ENCODE results near the gene PDE4B.

The PDE4B gene

GRCh38 chr1:66281808-66282207 lies 489.1 kb downstream of the PDE4B start:
- no peak for DNase-seq

GRCh38 chr1:66282343-66282852 lies 489.7 kb downstream of the PDE4B start:
- DNase-seq, result no peak

DNA sequence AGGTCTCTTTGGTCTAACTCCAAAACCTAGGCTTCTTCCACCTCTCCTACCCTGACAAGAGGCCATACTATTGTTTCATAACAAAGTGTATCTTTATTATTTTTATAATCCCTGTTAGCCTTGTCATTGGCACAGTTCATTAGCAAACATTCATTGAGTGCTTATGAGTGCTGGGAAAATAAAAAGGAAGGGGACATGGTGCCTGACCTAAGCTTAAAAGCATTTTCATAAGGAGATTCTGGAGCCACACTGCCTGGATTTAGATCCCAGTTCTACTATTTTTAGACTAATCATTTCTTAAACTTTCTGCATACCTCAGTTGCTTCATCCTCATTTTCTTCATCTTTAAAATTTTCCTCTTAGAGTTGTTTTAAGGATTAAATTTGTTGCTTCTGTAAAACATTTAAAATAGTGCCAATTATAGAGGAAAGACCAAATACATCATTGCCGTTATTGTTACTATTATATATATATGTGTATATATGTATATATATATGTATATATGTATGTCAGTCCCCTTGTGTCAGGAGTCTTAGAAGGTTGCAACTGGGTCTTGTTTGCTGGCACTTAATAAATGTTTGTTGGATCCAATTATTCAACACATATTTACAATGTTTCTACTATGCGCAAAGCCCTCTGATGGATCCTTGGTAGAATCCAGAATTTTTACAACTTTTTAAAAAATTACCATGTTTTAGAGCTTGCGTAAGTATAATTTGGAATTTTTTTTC lies 490.4 kb downstream of the PDE4B start:
- DNase-seq, result no peak

GRCh38 chr1:66283622-66284041 lies 490.9 kb downstream of the PDE4B start:
- DNase-seq, result no peak

DNA sequence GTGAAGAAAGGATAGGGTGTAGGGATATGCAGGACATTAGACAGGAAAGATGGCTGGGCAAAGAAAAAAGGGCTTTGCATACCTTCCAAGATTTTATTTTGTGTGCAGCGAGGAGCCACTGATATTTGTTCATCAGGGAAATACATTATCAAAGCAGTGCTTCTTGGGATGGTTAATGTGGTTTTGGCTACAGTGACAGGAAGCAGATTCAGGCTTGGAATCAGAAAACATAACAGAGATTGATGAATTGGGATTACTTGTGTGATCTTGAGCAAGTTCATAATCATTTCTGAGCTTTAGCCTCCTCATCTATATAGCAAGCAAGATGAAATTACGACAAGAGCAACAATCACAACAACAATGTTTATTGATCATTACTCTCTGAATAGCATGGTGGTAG lies 492.1 kb downstream of the PDE4B start:
- no peak for DNase-seq

DNA sequence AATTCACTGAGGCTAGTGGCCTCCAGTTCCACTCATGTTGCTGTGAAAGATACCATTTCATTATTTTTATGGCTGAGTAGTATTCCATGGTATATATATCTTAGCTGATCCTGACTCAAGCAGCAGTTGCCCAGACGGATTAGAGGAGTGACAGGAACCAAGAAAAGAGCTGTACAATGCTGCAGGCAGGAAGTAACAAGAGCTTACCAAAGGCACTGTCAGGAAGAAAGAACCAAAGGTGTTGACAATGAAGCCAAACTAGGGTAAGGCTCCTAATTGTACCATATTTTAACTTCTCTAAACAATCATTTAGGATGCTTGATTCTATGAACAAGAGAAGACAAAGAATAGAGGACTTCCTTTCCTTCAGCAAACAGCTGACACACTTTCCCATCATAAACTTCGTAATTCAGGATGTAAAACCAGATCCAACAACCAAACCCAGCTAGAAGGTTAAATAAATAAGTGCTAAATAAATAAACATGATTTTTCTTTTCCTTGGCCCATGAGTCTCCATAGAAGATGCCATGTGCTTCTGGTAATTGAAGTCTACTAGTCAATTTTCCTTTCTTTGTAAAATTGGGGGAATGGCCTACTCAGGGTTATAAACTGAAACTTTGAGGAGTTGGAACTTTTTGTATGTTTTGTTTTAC lies 493.0 kb downstream of the PDE4B start:
- no peak for DNase-seq

GRCh38 chr1:66286307-66286706 lies 493.6 kb downstream of the PDE4B start:
- no peak for DNase-seq

DNA sequence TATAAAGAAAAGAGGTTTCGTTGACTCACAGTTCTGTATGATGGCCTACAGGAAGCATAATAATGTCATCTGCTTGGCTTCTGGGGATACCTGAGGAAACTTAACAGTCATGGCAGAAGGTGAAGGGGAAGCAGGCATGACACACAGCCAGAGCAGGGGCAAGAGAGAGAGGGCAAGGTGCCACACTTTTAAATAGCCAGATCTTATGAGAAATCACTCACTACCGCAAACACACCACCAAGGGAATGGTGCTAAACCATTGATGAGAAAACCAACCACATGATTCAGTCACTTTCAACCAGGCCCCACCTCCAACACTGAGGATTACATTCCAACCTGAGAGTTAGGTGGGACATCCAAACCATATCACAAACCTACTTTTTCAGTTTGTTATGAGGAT lies 495.4 kb downstream of the PDE4B start:
- no peak for DNase-seq

- no peak for DNase-seq
These were observed 498.3 kb downstream of the PDE4B start for GRCh38 chr1:66290761-66291530.

DNA sequence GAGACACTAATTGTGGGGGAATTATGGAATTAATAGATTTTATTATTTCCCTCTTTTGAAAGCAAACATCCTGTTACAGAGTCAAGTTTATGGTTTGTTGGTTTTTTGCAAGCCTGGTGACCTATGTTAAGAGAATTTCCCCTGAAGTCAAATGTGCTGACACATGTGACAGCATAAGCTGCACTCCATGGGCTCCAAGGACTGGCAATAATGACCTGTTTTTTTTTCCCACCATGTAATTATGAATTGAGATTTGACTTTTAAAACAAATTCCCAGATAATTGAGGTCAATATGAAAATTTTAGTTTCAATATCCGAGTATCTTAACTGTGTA lies 498.8 kb downstream of the PDE4B start:
- DNase-seq, result no peak

GRCh38 chr1:66292305-66292704 lies 499.6 kb downstream of the PDE4B start:
- no peak for DNase-seq

DNA sequence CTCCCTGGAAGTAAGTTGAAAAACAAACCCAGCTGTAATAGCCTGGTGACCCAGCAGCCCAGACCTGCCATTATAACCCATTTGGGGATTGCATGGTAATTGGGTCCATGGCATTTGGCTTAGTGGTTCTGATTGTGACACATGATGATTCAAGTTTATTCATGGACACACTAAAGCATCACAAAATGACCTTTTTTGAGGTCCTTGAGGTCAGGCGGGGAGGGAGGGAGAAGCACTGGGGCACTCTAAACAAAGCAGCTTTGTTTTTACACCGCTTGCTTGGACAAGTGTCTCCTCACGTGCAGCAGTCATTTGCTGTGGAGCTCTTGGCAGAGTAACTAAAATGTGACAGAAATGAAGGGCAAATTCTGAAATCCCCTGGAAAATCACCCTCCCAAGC lies 500.2 kb downstream of the PDE4B start:
- DNase-seq, result peak in 36 of 58 donors; percentile 2 to 77 (median 30)

- DNase-seq, result no peak
These were observed 502.1 kb downstream of the PDE4B start for GRCh38 chr1:66294707-66295370.

- no peak for DNase-seq
These were observed 503.1 kb downstream of the PDE4B start for GRCh38 chr1:66295803-66296202.

DNA sequence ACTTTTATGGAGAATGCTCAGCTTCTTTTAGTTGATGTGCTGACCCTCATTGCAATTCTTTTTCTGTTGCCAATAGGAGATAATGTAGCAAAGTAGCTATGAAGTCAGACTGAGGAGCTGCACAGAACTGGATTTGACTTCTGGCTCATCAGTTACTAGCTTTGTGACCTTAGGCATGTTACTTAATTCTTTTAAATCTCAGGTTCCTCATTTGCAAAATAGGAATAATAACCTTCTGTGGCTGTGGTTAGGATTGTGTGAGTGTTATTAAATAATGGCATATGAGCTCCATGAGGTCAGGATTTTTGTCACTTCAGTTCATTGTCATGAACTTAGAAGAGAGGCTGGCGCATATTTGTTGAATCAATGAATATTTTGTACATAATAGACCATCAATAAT lies 503.7 kb downstream of the PDE4B start:
- DNase-seq, result no peak

GRCh38 chr1:66296951-66297350 lies 504.3 kb downstream of the PDE4B start:
- DNase-seq, result no peak

DNA sequence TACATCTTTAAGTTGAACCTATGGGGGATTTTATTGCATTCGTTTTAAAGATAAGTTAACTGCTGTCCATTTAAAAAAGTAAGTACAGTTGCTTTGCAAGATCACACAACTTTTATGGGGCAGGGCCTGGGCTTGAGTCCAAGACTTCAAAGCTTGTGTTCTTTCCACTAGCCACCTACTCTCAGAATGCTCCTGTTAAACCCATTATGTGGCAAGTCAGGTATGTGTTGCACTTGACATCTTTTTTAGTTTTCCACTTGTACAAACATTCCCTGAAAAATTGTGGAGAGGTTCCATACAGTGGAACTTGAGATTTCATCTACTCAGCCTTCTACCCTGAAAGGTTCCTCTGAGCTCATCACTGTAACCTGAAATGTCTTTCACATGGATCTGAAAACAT lies 505.8 kb downstream of the PDE4B start:
- no peak for DNase-seq

GRCh38 chr1:66300280-66300971 lies 507.7 kb downstream of the PDE4B start:
- DNase-seq, result no peak

DNA sequence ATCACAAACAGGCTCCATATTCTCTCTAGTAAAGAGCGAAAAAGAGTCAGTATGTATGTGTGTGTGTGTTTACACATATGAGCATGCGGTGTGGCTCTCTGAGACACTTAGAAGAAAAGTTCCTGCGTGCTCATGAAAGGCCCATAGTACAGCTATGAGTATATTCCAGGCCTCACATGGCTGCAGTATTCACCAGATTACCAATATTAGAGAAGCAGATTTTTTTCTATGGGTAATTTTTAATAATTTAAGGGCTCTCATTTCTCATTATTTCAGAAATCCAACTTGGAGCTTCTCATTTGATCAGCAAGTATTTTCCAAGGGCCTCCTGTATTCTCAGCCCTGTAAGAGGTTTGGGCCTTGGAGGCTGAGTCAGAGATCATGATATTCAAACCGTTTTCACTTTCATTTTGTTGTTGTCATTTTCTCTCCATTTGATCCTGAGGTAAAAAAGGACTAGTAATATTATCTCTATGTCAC lies 508.3 kb downstream of the PDE4B start:
- no peak for DNase-seq

- no peak for DNase-seq
These were observed 509.6 kb downstream of the PDE4B start for GRCh38 chr1:66302184-66302742.

GRCh38 chr1:66302815-66303214 lies 510.1 kb downstream of the PDE4B start:
- DNase-seq, result no peak

Data from anterior cingulate cortex (tissue), 58 donors.